Keratinocyte (primary cell): Measurements from ENCODE around the gene RASA3.
"Not testable (repeated sequence)": the region's sequence is repeated elsewhere in the genome, so short reads cannot be mapped to it uniquely, and the experiment has no call there.

ENCODE experiments used
- EZH2 ChIP-seq: IDR thresholded peaks from one replicate; pipeline ENCODE4 v1.6.1; 2012; ENCODE audit warnings: inconsistent platforms, mild to moderate bottlenecking, low read length, moderate library complexity
- TF ChIP-seq, protein P1 (sequence below), 3 experiments: IDR thresholded peaks in 1 of 3; conservative IDR thresholded peaks in 1 of 3; optimal IDR thresholded peaks in 1 of 3; 2 replicates in 2 of 3; 3 replicates in 1 of 3; pipeline versions ENCODE3 to v1.5.1; 2011; ENCODE audit warnings: low read length in 3 of 3, mild to moderate bottlenecking in 3 of 3, moderate library complexity in 2 of 3, control low read depth in 1 of 3, inconsistent platforms in 1 of 3; ENCODE audit not compliant: insufficient read depth in 2 of 3; ENCODE audit errors: extremely low read depth in 1 of 3

- not testable (repeated sequence) for TF ChIP-seq EZH2
- TF ChIP-seq, protein P1, sequence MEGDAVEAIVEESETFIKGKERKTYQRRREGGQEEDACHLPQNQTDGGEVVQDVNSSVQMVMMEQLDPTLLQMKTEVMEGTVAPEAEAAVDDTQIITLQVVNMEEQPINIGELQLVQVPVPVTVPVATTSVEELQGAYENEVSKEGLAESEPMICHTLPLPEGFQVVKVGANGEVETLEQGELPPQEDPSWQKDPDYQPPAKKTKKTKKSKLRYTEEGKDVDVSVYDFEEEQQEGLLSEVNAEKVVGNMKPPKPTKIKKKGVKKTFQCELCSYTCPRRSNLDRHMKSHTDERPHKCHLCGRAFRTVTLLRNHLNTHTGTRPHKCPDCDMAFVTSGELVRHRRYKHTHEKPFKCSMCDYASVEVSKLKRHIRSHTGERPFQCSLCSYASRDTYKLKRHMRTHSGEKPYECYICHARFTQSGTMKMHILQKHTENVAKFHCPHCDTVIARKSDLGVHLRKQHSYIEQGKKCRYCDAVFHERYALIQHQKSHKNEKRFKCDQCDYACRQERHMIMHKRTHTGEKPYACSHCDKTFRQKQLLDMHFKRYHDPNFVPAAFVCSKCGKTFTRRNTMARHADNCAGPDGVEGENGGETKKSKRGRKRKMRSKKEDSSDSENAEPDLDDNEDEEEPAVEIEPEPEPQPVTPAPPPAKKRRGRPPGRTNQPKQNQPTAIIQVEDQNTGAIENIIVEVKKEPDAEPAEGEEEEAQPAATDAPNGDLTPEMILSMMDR (optimal IDR thresholded peaks at IDR 0.05 in 1 of 3, IDR thresholded peaks at IDR 0.05 in 1 of 3, conservative IDR thresholded peaks at IDR 0.05 in 1 of 3; ENCODE audit: extremely low read depth in 1 of 3, insufficient read depth in 2 of 3, low read length in 3 of 3) = not testable (repeated sequence)
Observed at GRCh38 chr13:114110830-114111189, 21.6 kb downstream of the RASA3 start.
